ENCODE data around the gene SMU1.

- TF ChIP-seq CTCF (IDR thresholded peaks at IDR 0.05), result no peak
- no peak for TF ChIP-seq POLR2A (IDR thresholded peaks at IDR 0.05)
- TF ChIP-seq EP300 (IDR thresholded peaks at IDR 0.05; ENCODE audit: low read depth), result no peak
- TF ChIP-seq POLR2AphosphoS5 (IDR thresholded peaks at IDR 0.05), result no peak
Measured at GRCh38 chr9:33092634-33093033, 16.2 kb upstream of the SMU1 start.
